ENCODE results near the gene TBXAS1.

TBXAS1 gene

GRCh38 chr7:139855498-139856270, 26.6 kb downstream of the TBXAS1 start:
- peak; percentile 93 to 96 for DNase-seq

- DNase-seq, result no peak
These were observed 28.7 kb downstream of the TBXAS1 start for GRCh38 chr7:139857791-139858190.

GRCh38 chr7:139860090-139860775, 31.2 kb downstream of the TBXAS1 start:
- DNase-seq, result peak; percentile 75 to 83

- peak; percentile 40 to 60 for DNase-seq
These were observed 32.7 kb downstream of the TBXAS1 start for GRCh38 chr7:139861803-139862202.

GRCh38 chr7:139866047-139866837, 37.2 kb downstream of the TBXAS1 start:
- DNase-seq, result no peak

GRCh38 chr7:139867847-139868246, 38.8 kb downstream of the TBXAS1 start:
- no peak for DNase-seq

GRCh38 chr7:139869886-139870285, 40.8 kb downstream of the TBXAS1 start:
- DNase-seq, result no peak

- DNase-seq, result no peak
These were observed 41.3 kb downstream of the TBXAS1 start for GRCh38 chr7:139870380-139870779.

- no peak for DNase-seq
These were observed 42.3 kb downstream of the TBXAS1 start for GRCh38 chr7:139871331-139871730.

- DNase-seq, result no peak
These were observed 42.8 kb downstream of the TBXAS1 start for GRCh38 chr7:139871820-139872219.

GRCh38 chr7:139873593-139874301, 44.7 kb downstream of the TBXAS1 start:
- DNase-seq, result no peak

GRCh38 chr7:139874302-139874629, 45.2 kb downstream of the TBXAS1 start:
- DNase-seq, result no peak

- DNase-seq, result no peak
These were observed 46.8 kb downstream of the TBXAS1 start for GRCh38 chr7:139875821-139876241.

GRCh38 chr7:139876622-139877283, 47.7 kb downstream of the TBXAS1 start:
- DNase-seq, result no peak

- no peak for DNase-seq
These were observed 54.8 kb downstream of the TBXAS1 start for GRCh38 chr7:139883814-139884213.

GRCh38 chr7:139884441-139884840, 55.4 kb downstream of the TBXAS1 start:
- no peak for DNase-seq

GRCh38 chr7:139885511-139885910, 56.4 kb downstream of the TBXAS1 start:
- no peak for DNase-seq

- no peak for DNase-seq
These were observed 57.1 kb downstream of the TBXAS1 start for GRCh38 chr7:139886206-139886605.

GRCh38 chr7:139886899-139887298, 57.8 kb downstream of the TBXAS1 start:
- DNase-seq, result no peak

GRCh38 chr7:139887992-139888481, 59.0 kb downstream of the TBXAS1 start:
- no peak for DNase-seq

GRCh38 chr7:139889186-139889871, 60.3 kb downstream of the TBXAS1 start:
- no peak for DNase-seq

- DNase-seq, result no peak
These were observed 64.4 kb downstream of the TBXAS1 start for GRCh38 chr7:139893461-139893860.
